ENCODE data around the gene KRTAP1-1. TPM values are rescaled to one million over a fixed set of nuclear protein-coding genes. Genes with fewer than 3 reads are reported as not detected.

Gene KRTAP1-1
- total and polyA plus RNA-seq, 2 of the 8 experiments (the other 6 are each of a cell fraction or from before 2014, with no cell fraction given) = not detected

DNA sequence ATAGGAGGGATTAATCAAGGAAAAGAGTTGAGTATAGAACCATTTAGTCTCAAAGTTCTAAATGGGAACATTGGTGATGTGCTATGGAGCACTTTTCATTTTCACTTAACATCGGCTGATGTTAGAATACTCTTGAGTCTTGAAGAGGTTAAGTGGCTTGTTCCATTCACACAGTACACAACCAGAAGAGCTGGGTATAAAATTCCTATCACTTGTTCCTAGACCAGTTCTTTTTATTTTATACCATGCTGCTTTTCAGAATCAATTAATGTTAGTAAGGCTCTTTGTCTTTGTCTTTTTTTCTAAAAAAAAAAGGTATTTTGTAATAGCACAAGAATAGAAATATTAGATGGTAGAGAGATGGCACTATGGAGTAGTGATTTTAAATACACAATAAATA, 1.7 kb upstream of the KRTAP1-1 start:
- Histone ChIP-seq H3K79me2 (ENCODE audit: control insufficient read depth in 1 of 2, insufficient read depth in 2 of 2, low read length in 2 of 2) (no peaks in the 10 kb centered on the region), H3K79me1 (ENCODE audit: low read depth, low read length) (no peaks in the 10 kb centered on the region), H2BK12ac (ENCODE audit: low read depth, low read length) (no peak overlapping the region), H3K18ac (ENCODE audit: extremely low read depth, low read length) (no peak overlapping the region), H3K9me3 (ENCODE audit: insufficient read depth in 2 of 2, low read depth in 1 of 2, low read length in 1 of 2) (no peaks in the 10 kb centered on the region), H3K27ac (ENCODE audit: low read depth, low read length) (no peak overlapping the region), H2BK5ac (ENCODE audit: low read depth, low read length) (no peak overlapping the region), H3K36me3 (ENCODE audit: control insufficient read depth in 2 of 4, insufficient read depth in 4 of 4, low read length in 3 of 4) (no peaks in the 10 kb centered on the region), H2BK15ac (ENCODE audit: low read length) (no peak overlapping the region), H2BK20ac (ENCODE audit: low read length) (no peak overlapping the region), H3K56ac (replicated peaks; ENCODE audit: insufficient read length, low read depth, low read length) (no peak overlapping the region), H4K91ac (replicated peaks; ENCODE audit: insufficient read length, low read length) (no peak overlapping the region), H4K20me1 (replicated peaks in 1 of 2; ENCODE audit: control insufficient read depth in 1 of 2, insufficient read depth in 2 of 2, low read length in 2 of 2) (no peaks in the 10 kb centered on the region), H3K27me3 (replicated peaks in 1 of 4; ENCODE audit: control insufficient read depth in 3 of 4, extremely low read depth in 1 of 4, insufficient read depth in 3 of 4, low read length in 3 of 4) (no peaks in the 10 kb centered on the region), H3K23me2 (ENCODE audit: low read depth, low read length) (no peaks in the 10 kb centered on the region), H3K9ac (replicated peaks in 1 of 4; ENCODE audit: extremely low read depth in 1 of 4, low read depth in 3 of 4, low read length in 3 of 4) (no peak overlapping the region), H3K4me3 (ENCODE audit: extremely low read depth in 1 of 4, insufficient read depth in 2 of 4, low read depth in 3 of 4, low read length in 4 of 4) (no peak overlapping the region), H4K5ac (ENCODE audit: insufficient read length, low read depth, low read length) (no peak overlapping the region), H3K4me1 (replicated peaks in 1 of 4; ENCODE audit: control insufficient read depth in 3 of 4, insufficient read depth in 4 of 4, low read length in 3 of 4) (peaks cover 0 to 5% (median 0%) of the 10 kb centered on the region in 4 experiments; a peak in 1 of 7 replicates), H2BK120ac (replicated peaks; ENCODE audit: low read depth, low read length) (no peak overlapping the region), H3K4ac (replicated peaks; ENCODE audit: insufficient read length, low read depth, low read length) (no peak overlapping the region), H3K23ac (ENCODE audit: insufficient read length) (no peak overlapping the region), H3K4me2 (ENCODE audit: insufficient read depth in 1 of 2, low read depth in 2 of 2, low read length in 2 of 2) (no peak overlapping the region), H4K8ac (ENCODE audit: extremely low read depth, insufficient read depth, low read length) (no peak overlapping the region), H3K14ac (ENCODE audit: insufficient read length) (no peak overlapping the region), H2AFZ (ENCODE audit: low read length) (no peak overlapping the region), H2AK5ac (ENCODE audit: low read depth, low read length) (no peak overlapping the region)
- FAIRE-seq (no peak), DNase-seq (ENCODE audit: low read depth in 1 of 2, low spot score in 2 of 2) (no peak)
- ChIA-PET POLR2A (ENCODE audit: partially characterized antibody) (no interaction called here), CTCF (ENCODE audit: partially characterized antibody) (interaction anchor here (0.7 to 1.1 kb wide), 2 partner anchors 68 to 280 kb away, joined by 3 read pairs; no protein-coding TSS in a partner anchor)
- TF ChIP-seq KDM4A (IDR thresholded peaks at IDR 0.05; ENCODE audit: low read depth, low read length, severe bottlenecking) = no peak
- no peak for TF ChIP-seq CTBP2 (IDR thresholded peaks at IDR 0.05; ENCODE audit: borderline replicate concordance, insufficient read depth, insufficient read length, low read length)
- WGBS, 2 experiments (ENCODE audit: extremely low coverage in 1 of 2, insufficient coverage in 1 of 2, insufficient read length in 1 of 2, insufficient replicate concordance in 2 of 2, low coverage in 1 of 2, low lambda C conversion rate in 2 of 2, missing lambda C conversion rate in 1 of 2) = 96% methylated on average over 1 of the region's 1 CpG; no CpG with 5 or more reads in 1 of the 2 experiments

Data from H1 (cell line).